Common myeloid progenitor, CD34-positive (primary cell): ENCODE results near the gene MT1A.

Source experiments
- CTCF ChIA-PET: fragments of 350-600 bp; sonication (Branson Sonifier 250); formaldehyde crosslinking; loops from one replicate; lab custom pipeline; 2021; ENCODE audit warnings: antibody characterized with exemption; lab: Charles Lee
- POLR2A ChIA-PET: fragments of 350-600 bp; sonication (Branson Sonifier 250); formaldehyde crosslinking; loops from one replicate; lab custom pipeline; 2021; ENCODE audit warnings: antibody characterized with exemption; lab: Charles Lee
- DNase-seq, 3 donors: peaks; one replicate each; pipeline versions ENCODE4 v3.0.0 to v3.0.0-alpha.2; 2013
- H3K27ac ChIP-seq, 2 experiments: 1 replicate in 1 of 2; 2 replicates in 1 of 2; pipeline ENCODE4 v1.7.0; 2013; ENCODE audit warnings: inconsistent platforms in 2 of 2, low read length in 2 of 2, mild to moderate bottlenecking in 2 of 2, low read depth in 1 of 2, moderate library complexity in 1 of 2; ENCODE audit not compliant: severe bottlenecking in 2 of 2, insufficient read depth in 1 of 2, poor library complexity in 1 of 2
- H3K27me3 ChIP-seq, 5 experiments: replicated peaks in 2 of 5; 1 replicate in 3 of 5; 2 replicates in 2 of 5; pipeline versions ENCODE4 v1.6.1 to v1.7.0; 2013; ENCODE audit warnings: low read length in 4 of 5, mild to moderate bottlenecking in 2 of 5, moderate library complexity in 2 of 5, inconsistent platforms in 1 of 5; ENCODE audit not compliant: insufficient read depth in 5 of 5, control insufficient read depth in 4 of 5
- H3K36me3 ChIP-seq, 4 experiments: 1 replicate in 2 of 4; 2 replicates in 2 of 4; pipeline versions ENCODE4 v1.6.1 to v1.7.0; 2013; ENCODE audit warnings: low read length in 3 of 4, control low read depth in 1 of 4, mild to moderate bottlenecking in 1 of 4; ENCODE audit not compliant: control insufficient read depth in 4 of 4, insufficient read depth in 4 of 4
- H3K4me1 ChIP-seq, 4 experiments: 1 replicate in 3 of 4; 2 replicates in 1 of 4; pipeline versions ENCODE4 v1.6.1 to v1.7.1; 2013; ENCODE audit warnings: low read length in 3 of 4, mild to moderate bottlenecking in 3 of 4, control low read depth in 1 of 4, inconsistent platforms in 1 of 4, moderate library complexity in 1 of 4; ENCODE audit not compliant: control insufficient read depth in 4 of 4, insufficient read depth in 4 of 4; ENCODE audit errors: control extremely low read depth in 1 of 4
- H3K4me3 ChIP-seq, 7 experiments: 1 replicate in 4 of 7; 2 replicates in 3 of 7; pipeline versions ENCODE4 v1.5.1 to v1.7.0; 2013; ENCODE audit warnings: mild to moderate bottlenecking in 7 of 7, low read length in 6 of 7, moderate library complexity in 6 of 7, inconsistent platforms in 2 of 7, low read depth in 2 of 7, control low read depth in 1 of 7; ENCODE audit not compliant: insufficient read depth in 4 of 7, control insufficient read depth in 1 of 7; ENCODE audit errors: extremely low read depth in 1 of 7
- H3K9me3 ChIP-seq, 5 experiments: 1 replicate in 4 of 5; 2 replicates in 1 of 5; pipeline versions ENCODE4 v1.6.1 to v1.7.1; 2013; ENCODE audit warnings: low read length in 4 of 5, mild to moderate bottlenecking in 2 of 5, inconsistent platforms in 1 of 5, low read depth in 1 of 5, moderate library complexity in 1 of 5; ENCODE audit not compliant: control insufficient read depth in 4 of 5, insufficient read depth in 2 of 5; ENCODE audit errors: control extremely low read depth in 1 of 5
- WGBS: methylation state at CpG from one replicate; pipeline ENCODE4 v1.1.5; 2013; ENCODE audit not compliant: insufficient coverage; 5-methylcytosine and 5-hydroxymethylcytosine counted together

MT1A gene

GRCh38 chr16:56649820-56650219 lies 11.4 kb downstream of the MT1A start:
- Histone ChIP-seq H3K4me1 (no peaks in the 10 kb centered on the region), H3K9me3 (no peaks in the 10 kb centered on the region), H3K27me3 (peaks cover 14 to 76% (median 40%) of the 10 kb centered on the region in 5 experiments), H3K27ac (no peak overlapping the region), H3K4me3 (no peak overlapping the region), H3K36me3 (no peaks in the 10 kb centered on the region)
- DNase-seq = no peak
- WGBS = no CpG with 5 or more reads among the region's 3 CpGs
- POLR2A ChIA-PET = no interaction called here
- CTCF ChIA-PET = no interaction called here

GRCh38 chr16:56651586-56651985 lies 13.1 kb downstream of the MT1A start, which contains the start of gene MT1B:
Gene MT1B, plus strand, starts transcription at chr16:56651886. Its CDS starts 68 bp downstream, at chr16:56651954.
- H3K4me3 ChIP-seq = no peak within 1 kb of the TSS
- WGBS = 80% methylated on average over 4 of the region's 7 CpGs
- no peak within 1 kb of the TSS for H3K27ac ChIP-seq
- H3K36me3 ChIP-seq = no peaks in the 10 kb centered on the region
- no peaks in the 10 kb centered on the region for H3K4me1 ChIP-seq
- ChIA-PET CTCF (no interaction called here), POLR2A (no interaction called here)
- peaks cover 0 to 60% (median 42%) of the 10 kb centered on the region in 5 experiments for H3K27me3 ChIP-seq
- H3K9me3 ChIP-seq = no peaks in the 10 kb centered on the region
- no peak for DNase-seq

GRCh38 chr16:56652600-56652999 lies 14.1 kb downstream of the MT1A start:
- WGBS = 67% methylated on average over 1 of the region's 1 CpG
- CTCF ChIA-PET = interaction anchor here (0.9 to 1.4 kb wide), 3 partner anchors 8 to 18 kb away, joined by 3 to 4 read pairs (median 4); no protein-coding TSS in a partner anchor
- Histone ChIP-seq H3K9me3 (no peaks in the 10 kb centered on the region), H3K4me1 (peaks cover 0 to 4% (median 4%) of the 10 kb centered on the region in 4 experiments), H3K27me3 (peaks cover 0 to 52% (median 37%) of the 10 kb centered on the region in 5 experiments), H3K36me3 (no peaks in the 10 kb centered on the region), H3K4me3 (no peak overlapping the region), H3K27ac (no peak overlapping the region)
- POLR2A ChIA-PET = no interaction called here
- no peak for DNase-seq

GRCh38 chr16:56653218-56653617 lies 14.8 kb downstream of the MT1A start:
- Histone ChIP-seq H3K4me3 (no peak overlapping the region), H3K36me3 (no peaks in the 10 kb centered on the region), H3K9me3 (no peaks in the 10 kb centered on the region), H3K27ac (no peak overlapping the region), H3K4me1 (peaks cover 0 to 11% (median 9%) of the 10 kb centered on the region in 4 experiments), H3K27me3 (peaks cover 0 to 48% (median 35%) of the 10 kb centered on the region in 5 experiments)
- CTCF ChIA-PET = interaction anchor here (0.9 to 1.4 kb wide), 3 partner anchors 9 to 17 kb away, joined by 3 to 4 read pairs (median 4); no protein-coding TSS in a partner anchor
- POLR2A ChIA-PET = interaction anchor here (0.6 kb wide), 1 partner anchor 15 kb away, joined by 4 read pairs; the partner anchor contains the start of gene MT1A
- DNase-seq = no peak
- 83% methylated on average over 2 of the region's 7 CpGs for WGBS

- ChIA-PET CTCF (interaction anchor here (0.9 to 1.6 kb wide), 2 partner anchors 12 to 45 kb away, joined by 4 read pairs; no protein-coding TSS in a partner anchor), POLR2A (no interaction called here)
- under 1% methylated on average over 37 of the region's 46 CpGs for WGBS
- no peaks in the 10 kb centered on the region for H3K36me3 ChIP-seq
- peaks cover 2 to 66% (median 43%) of the 10 kb centered on the region in 5 experiments for H3K27me3 ChIP-seq
- H3K27ac ChIP-seq = no peak within 1 kb of the TSS
- H3K4me3 ChIP-seq = peak within 1 kb of the TSS; percentile 34 to 89 (median 69)
- H3K9me3 ChIP-seq = no peaks in the 10 kb centered on the region
- peaks cover 0 to 19% (median 14%) of the 10 kb centered on the region in 4 experiments for H3K4me1 ChIP-seq
- DNase-seq = peak; percentile 55 to 67 (median 65)
Measured at GRCh38 chr16:56657555-56658326, 19.3 kb downstream of the MT1A start, which contains the start of gene MT1F. Gene MT1F, plus strand, starts transcription at chr16:56657959. Its CDS starts 100 bp downstream, at chr16:56658059.

GRCh38 chr16:56658327-56658875 lies 19.9 kb downstream of the MT1A start:
- POLR2A ChIA-PET = no interaction called here
- Histone ChIP-seq H3K27ac (no peak overlapping the region), H3K36me3 (no peaks in the 10 kb centered on the region), H3K27me3 (peaks cover 3 to 67% (median 43%) of the 10 kb centered on the region in 5 experiments), H3K4me1 (peaks cover 0 to 24% (median 16%) of the 10 kb centered on the region in 4 experiments), H3K4me3 (peak overlapping the region in 6 of 7 experiments; percentile 2 to 89 (median 70)), H3K9me3 (no peaks in the 10 kb centered on the region)
- CTCF ChIA-PET = interaction anchor here (1.6 kb wide), 1 partner anchor 12 kb away, joined by 4 read pairs; no protein-coding TSS in a partner anchor
- 18% methylated on average over 5 of the region's 10 CpGs for WGBS
- DNase-seq = no peak
